H9 (cell line): ENCODE measurements around the gene CHCHD6. TPM values are rescaled to one million over a fixed set of nuclear protein-coding genes. Genes with fewer than 3 reads are reported as not detected.

ENCODE experiments used
- DNase-seq: peaks from one replicate; pipeline ENCODE4 v3.0.0-alpha.2; 2017
- H2AFZ ChIP-seq: one replicate; pipeline ENCODE4 v1.6.1; 2013; ENCODE audit warnings: mild to moderate bottlenecking, low read length, control low read depth, moderate library complexity
- H2AK5ac ChIP-seq: 2 replicates; pipeline ENCODE4 v1.6.1; 2013; ENCODE audit warnings: low read length, control low read depth, mixed read lengths; ENCODE audit not compliant: insufficient read length
- H2BK120ac ChIP-seq: one replicate; pipeline ENCODE4 v1.6.1; 2013; ENCODE audit warnings: low read depth, mild to moderate bottlenecking, low read length, control low read depth, inconsistent platforms; ENCODE audit not compliant: poor library complexity, severe bottlenecking
- H2BK12ac ChIP-seq: 2 replicates; pipeline ENCODE4 v1.6.1; 2013; ENCODE audit warnings: low read length, control low read depth, mixed read lengths, low read depth; ENCODE audit not compliant: insufficient read length
- H2BK15ac ChIP-seq: 2 replicates; pipeline ENCODE4 v1.6.1; 2013; ENCODE audit warnings: low read depth, low read length, control low read depth
- H2BK20ac ChIP-seq: one replicate; pipeline ENCODE4 v1.6.1; 2013; ENCODE audit warnings: low read depth, mild to moderate bottlenecking, low read length, control low read depth, inconsistent platforms; ENCODE audit not compliant: poor library complexity, severe bottlenecking
- H2BK5ac ChIP-seq: 2 replicates; pipeline ENCODE4 v1.6.1; 2013; ENCODE audit warnings: low read length, control low read depth, mixed read lengths; ENCODE audit not compliant: insufficient read length
- H3K14ac ChIP-seq: 2 replicates; pipeline ENCODE4 v1.6.1; 2013; ENCODE audit warnings: low read length, control low read depth; ENCODE audit not compliant: insufficient read depth
- H3K18ac ChIP-seq: 2 replicates; pipeline ENCODE4 v1.6.1; 2013; ENCODE audit warnings: low read depth, mild to moderate bottlenecking, mixed read lengths, low read length, control low read depth; ENCODE audit not compliant: insufficient read length
- H3K23ac ChIP-seq: 2 replicates; pipeline ENCODE4 v1.6.1; 2013; ENCODE audit warnings: low read length, control low read depth, mixed read lengths, low read depth; ENCODE audit not compliant: insufficient read length
- H3K23me2 ChIP-seq: 2 replicates; pipeline ENCODE4 v1.6.1; 2013; ENCODE audit warnings: low read depth, mild to moderate bottlenecking, mixed read lengths, low read length, control low read depth; ENCODE audit not compliant: insufficient read length, poor library complexity, severe bottlenecking
- H3K27ac ChIP-seq: 2 replicates; pipeline ENCODE4 v1.5.1; 2013; ENCODE audit warnings: low read length, control low read depth, mixed read lengths, low read depth; ENCODE audit not compliant: insufficient read length
- H3K27me3 ChIP-seq: 2 replicates; pipeline ENCODE4 v1.6.1; 2013; ENCODE audit warnings: low read length, control low read depth, inconsistent platforms; ENCODE audit not compliant: insufficient read depth
- H3K4ac ChIP-seq: 2 replicates; pipeline ENCODE4 v1.6.1; 2013; ENCODE audit warnings: low read depth, mild to moderate bottlenecking, control low read depth, inconsistent platforms, low read length, moderate library complexity
- H3K4me1 ChIP-seq: 2 replicates; pipeline ENCODE4 v1.6.1; 2013; ENCODE audit warnings: low read length, control low read depth, inconsistent platforms; ENCODE audit not compliant: insufficient read depth
- H3K4me2 ChIP-seq: 2 replicates; pipeline ENCODE4 v1.6.1; 2013; ENCODE audit warnings: low read length, control low read depth, mixed read lengths; ENCODE audit not compliant: insufficient read length, insufficient read depth
- H3K56ac ChIP-seq: 2 replicates; pipeline ENCODE4 v1.6.1; 2013; ENCODE audit warnings: low read depth, mild to moderate bottlenecking, mixed read lengths, low read length, control low read depth; ENCODE audit not compliant: insufficient read length
- H3K79me1 ChIP-seq: 2 replicates; pipeline ENCODE4 v1.6.1; 2013; ENCODE audit warnings: low read depth, mild to moderate bottlenecking, moderate library complexity, low read length, control low read depth, inconsistent platforms; ENCODE audit not compliant: insufficient read depth, poor library complexity, severe bottlenecking
- H3K79me2 ChIP-seq: 2 replicates; pipeline ENCODE4 v1.6.1; 2013; ENCODE audit warnings: low read length, control low read depth, inconsistent platforms; ENCODE audit not compliant: insufficient read depth
- H3K9ac ChIP-seq: 2 replicates; pipeline ENCODE4 v1.6.1; 2013; ENCODE audit warnings: low read length, control low read depth, mixed read lengths; ENCODE audit not compliant: insufficient read length; ENCODE audit errors: extremely low read depth
- H3K9me3 ChIP-seq: one replicate; pipeline ENCODE4 v1.6.1; 2013; ENCODE audit warnings: low read depth, low read length, inconsistent platforms; ENCODE audit not compliant: control insufficient read depth
- H3T11ph ChIP-seq: one replicate; pipeline ENCODE4 v1.6.1; 2013; ENCODE audit warnings: mild to moderate bottlenecking, low read length, control low read depth, inconsistent platforms
- H4K20me1 ChIP-seq: one replicate; pipeline ENCODE4 v1.6.1; 2013; ENCODE audit not compliant: control insufficient read depth, insufficient read length, insufficient read depth
- H4K5ac ChIP-seq: 2 replicates; pipeline ENCODE4 v1.6.1; 2013; ENCODE audit warnings: low read depth, mild to moderate bottlenecking, mixed read lengths, low read length, control low read depth; ENCODE audit not compliant: insufficient read length
- H4K8ac ChIP-seq: replicated peaks from 2 replicates; pipeline ENCODE4 v1.6.1; 2013; ENCODE audit warnings: low read length, control low read depth, mixed read lengths, low read depth; ENCODE audit not compliant: insufficient read length
- H4K91ac ChIP-seq: 2 replicates; pipeline ENCODE4 v1.6.1; 2013; ENCODE audit warnings: low read depth, mild to moderate bottlenecking, moderate library complexity, mixed read lengths, low read length, control low read depth; ENCODE audit not compliant: insufficient read length
- H3K27ac Mint-ChIP-seq, 3 experiments: 2 replicates in 2 of 3; 3 replicates in 1 of 3; pipeline ENCODE4 v1.8.0; 2020 to 2021; ENCODE audit warnings: mixed read lengths in 3 of 3, mild to moderate bottlenecking in 1 of 3, moderate library complexity in 1 of 3
- H3K27me3 Mint-ChIP-seq: 2 replicates; pipeline ENCODE4 v1.8.0; 2021; ENCODE audit warnings: low read depth, mild to moderate bottlenecking, moderate library complexity, mixed read lengths
- H3K36me3 Mint-ChIP-seq, 3 experiments: 2 replicates in 2 of 3; 3 replicates in 1 of 3; pipeline ENCODE4 v1.8.0; 2020 to 2021; ENCODE audit warnings: low read depth in 3 of 3, mixed read lengths in 3 of 3; ENCODE audit not compliant: insufficient read depth in 1 of 3
- H3K4me1 Mint-ChIP-seq, 2 experiments: 2 replicates each; pipeline ENCODE4 v1.8.0; 2020; ENCODE audit warnings: mixed read lengths in 2 of 2
- H3K4me3 Mint-ChIP-seq, 2 experiments: 2 replicates in 1 of 2; 3 replicates in 1 of 2; pipeline ENCODE4 v1.8.0; 2020 to 2021; ENCODE audit warnings: mild to moderate bottlenecking in 2 of 2, mixed read lengths in 2 of 2, moderate library complexity in 1 of 2
- H3K9me3 Mint-ChIP-seq, 2 experiments: 2 replicates in 1 of 2; 3 replicates in 1 of 2; pipeline ENCODE4 v1.8.0; 2020; ENCODE audit warnings: mild to moderate bottlenecking in 2 of 2, mixed read lengths in 2 of 2, moderate library complexity in 1 of 2
- WGBS: extraction: QIAGEN DNeasy Blood & Tissue Kit; methylation state at CpG from one replicate; pipeline ENCODE4 v1.1.7; 2013; ENCODE audit warnings: missing lambda C conversion rate, low lambda C conversion rate, mixed read lengths; ENCODE audit not compliant: insufficient read length; ENCODE audit errors: extremely low coverage; 5-methylcytosine and 5-hydroxymethylcytosine counted together
- total RNA-seq: library from RNA; stranded (reverse); gene quantifications from 2 replicates; pipeline ENCODE4 v1.2.1, GENCODE V29; 2021
- TF ChIP-seq, protein P1 (sequence below): fragments of 200-600 bp; sonication (generic); conservative IDR thresholded peaks from 3 replicates; pipeline ENCODE4 v1.8.0; 2021; ENCODE audit warnings: antibody characterized with exemption, mild to moderate bottlenecking

Gene CHCHD6
- total RNA-seq, 1 experiment from 2014 or later, result 34.2 TPM

DNA sequence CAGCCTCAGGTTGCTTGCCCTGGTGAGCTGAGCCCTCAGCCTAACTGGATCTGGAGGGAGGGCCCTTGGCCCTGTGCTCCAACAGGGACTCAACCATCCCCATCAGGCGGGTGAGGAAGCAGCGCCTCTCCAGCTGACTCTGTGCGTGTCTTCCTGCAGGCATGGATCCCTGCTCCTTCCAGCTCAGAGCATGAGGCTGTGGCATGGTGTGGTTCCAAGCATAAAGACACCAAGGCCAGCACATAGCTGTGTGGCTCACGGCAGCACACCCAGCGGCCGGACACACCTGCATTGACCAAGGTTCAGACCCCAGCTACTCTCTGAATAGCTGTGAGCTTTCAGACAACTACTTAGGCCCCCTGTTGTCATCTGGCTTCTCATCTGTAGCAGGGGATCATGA, 147.9 kb downstream of the CHCHD6 start:
- Mint-ChIP-seq H3K4me1 (peaks cover 68% of the 10 kb centered on the region in 2 experiments), H3K9me3 (no peaks in the 10 kb centered on the region), H3K36me3 (peaks cover 0 to 2% (median 0%) of the 10 kb centered on the region in 3 experiments; a peak in 2 of 7 replicates), H3K27ac (peak overlapping the region in 2 of 3 experiments; percentile 24 to 75; a peak in 4 of 7 replicates), H3K27me3 (no peaks in the 10 kb centered on the region), H3K4me3 (no peak overlapping the region)
- WGBS, result no CpG with 5 or more reads among the region's 6 CpGs
- Histone ChIP-seq H3K23me2 (no peaks in the 10 kb centered on the region), H3K23ac (no peak overlapping the region), H3K56ac (no peak overlapping the region), H2BK5ac (no peak overlapping the region), H3T11ph (no peak overlapping the region), H4K8ac (no peak overlapping the region), H3K18ac (peak overlapping the region; percentile 73), H3K14ac (peak overlapping the region; percentile 33), H4K91ac (peak overlapping the region; percentile 92), H3K27ac (no peak overlapping the region), H4K5ac (peak overlapping the region; percentile 88), H4K20me1 (no peaks in the 10 kb centered on the region), H2BK12ac (peak overlapping the region; percentile 39), H3K4me2 (no peak overlapping the region), H3K79me2 (no peaks in the 10 kb centered on the region), H3K9me3 (no peaks in the 10 kb centered on the region), H3K4ac (peak overlapping the region; percentile 15), H2AK5ac (peak overlapping the region; percentile 65), H2AFZ (no peak overlapping the region), H3K9ac (no peak overlapping the region), H3K27me3 (no peaks in the 10 kb centered on the region), H2BK15ac (no peak overlapping the region), H2BK120ac (no peak overlapping the region), H2BK20ac (no peak overlapping the region), H3K4me1 (peaks cover 24% of the 10 kb centered on the region), H3K79me1 (no peaks in the 10 kb centered on the region)
- no peak for DNase-seq
- TF ChIP-seq, protein P1, sequence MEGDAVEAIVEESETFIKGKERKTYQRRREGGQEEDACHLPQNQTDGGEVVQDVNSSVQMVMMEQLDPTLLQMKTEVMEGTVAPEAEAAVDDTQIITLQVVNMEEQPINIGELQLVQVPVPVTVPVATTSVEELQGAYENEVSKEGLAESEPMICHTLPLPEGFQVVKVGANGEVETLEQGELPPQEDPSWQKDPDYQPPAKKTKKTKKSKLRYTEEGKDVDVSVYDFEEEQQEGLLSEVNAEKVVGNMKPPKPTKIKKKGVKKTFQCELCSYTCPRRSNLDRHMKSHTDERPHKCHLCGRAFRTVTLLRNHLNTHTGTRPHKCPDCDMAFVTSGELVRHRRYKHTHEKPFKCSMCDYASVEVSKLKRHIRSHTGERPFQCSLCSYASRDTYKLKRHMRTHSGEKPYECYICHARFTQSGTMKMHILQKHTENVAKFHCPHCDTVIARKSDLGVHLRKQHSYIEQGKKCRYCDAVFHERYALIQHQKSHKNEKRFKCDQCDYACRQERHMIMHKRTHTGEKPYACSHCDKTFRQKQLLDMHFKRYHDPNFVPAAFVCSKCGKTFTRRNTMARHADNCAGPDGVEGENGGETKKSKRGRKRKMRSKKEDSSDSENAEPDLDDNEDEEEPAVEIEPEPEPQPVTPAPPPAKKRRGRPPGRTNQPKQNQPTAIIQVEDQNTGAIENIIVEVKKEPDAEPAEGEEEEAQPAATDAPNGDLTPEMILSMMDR, result no peak
